GM23248 (cell line): ENCODE data around the gene CBFA2T2.
"Not testable (repeated sequence)": the region's sequence is repeated elsewhere in the genome, so short reads cannot be mapped to it uniquely, and the experiment has no call there.

Source experiments
- EZH2 ChIP-seq: fragments of 200-600 bp; sonication (generic); IDR thresholded peaks from 2 replicates; pipeline ENCODE4 v1.6.1; 2018; ENCODE audit warnings: antibody characterized with exemption, mild to moderate bottlenecking; ENCODE audit not compliant: insufficient read depth, poor library complexity, severe bottlenecking
- EZH2phosphoT487 ChIP-seq: fragments of 200-600 bp; sonication (generic); IDR thresholded peaks from 2 replicates; pipeline ENCODE4 v1.6.1; 2018; ENCODE audit warnings: antibody characterized with exemption, moderate library complexity, mild to moderate bottlenecking, low read depth; ENCODE audit not compliant: insufficient read depth

DNA sequence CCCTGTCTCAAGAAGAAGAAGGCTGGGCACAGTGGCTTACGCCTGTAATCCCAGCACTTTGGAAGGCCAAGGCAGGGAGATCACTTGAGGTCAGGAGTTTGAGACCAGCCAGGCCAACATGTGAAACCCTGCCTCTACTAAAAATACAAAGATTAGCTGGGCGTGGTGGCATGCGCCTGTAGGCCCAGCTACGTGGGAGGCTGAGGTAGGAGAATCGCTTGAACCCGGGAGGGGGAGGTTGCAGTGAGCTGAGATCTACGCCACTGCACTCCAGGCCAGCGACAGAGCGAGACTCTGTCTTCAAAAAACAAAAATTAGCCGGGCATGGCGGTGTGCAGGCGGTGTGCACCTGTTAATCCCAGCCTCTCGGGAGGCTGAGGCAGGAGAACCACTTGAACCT is 22.0 kb downstream of the CBFA2T2 start:
- not testable (repeated sequence) for TF ChIP-seq EZH2, EZH2phosphoT487
